ENCODE results near the gene ERO1B. TPM values are rescaled to one million over a fixed set of nuclear protein-coding genes. Genes with fewer than 3 reads are reported as not detected.

Gene ERO1B
- total RNA-seq, 1 experiment from 2014 or later = 5.4 TPM

DNA sequence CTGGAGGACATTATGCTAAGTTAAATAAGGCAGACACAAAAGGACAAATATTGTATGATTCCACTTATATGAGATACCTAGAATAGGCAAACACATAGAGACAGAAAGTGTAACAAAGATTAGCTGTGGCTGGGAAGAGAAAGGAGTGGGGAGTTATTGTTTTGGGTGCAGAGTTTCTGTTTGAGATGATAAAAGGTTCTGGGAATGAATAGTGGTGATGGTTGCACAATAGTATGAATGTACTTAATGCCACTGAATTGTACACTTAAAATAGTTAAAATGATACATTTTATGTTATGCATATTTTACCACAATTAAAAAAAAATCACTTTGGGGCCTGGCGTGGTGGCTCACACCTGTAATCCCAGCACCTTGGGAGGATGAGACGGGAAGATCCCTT, 21.2 kb upstream of the ERO1B start (continued):
- TF ChIP-seq ZFX (IDR thresholded peaks at IDR 0.05) (no peak), ZNF274 (IDR thresholded peaks at IDR 0.05; ENCODE audit: low read depth, low read length) (no peak)
- TF ChIP-seq, protein P1, sequence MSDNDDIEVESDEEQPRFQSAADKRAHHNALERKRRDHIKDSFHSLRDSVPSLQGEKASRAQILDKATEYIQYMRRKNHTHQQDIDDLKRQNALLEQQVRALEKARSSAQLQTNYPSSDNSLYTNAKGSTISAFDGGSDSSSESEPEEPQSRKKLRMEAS (IDR thresholded peaks at IDR 0.05) = no peak

DNA sequence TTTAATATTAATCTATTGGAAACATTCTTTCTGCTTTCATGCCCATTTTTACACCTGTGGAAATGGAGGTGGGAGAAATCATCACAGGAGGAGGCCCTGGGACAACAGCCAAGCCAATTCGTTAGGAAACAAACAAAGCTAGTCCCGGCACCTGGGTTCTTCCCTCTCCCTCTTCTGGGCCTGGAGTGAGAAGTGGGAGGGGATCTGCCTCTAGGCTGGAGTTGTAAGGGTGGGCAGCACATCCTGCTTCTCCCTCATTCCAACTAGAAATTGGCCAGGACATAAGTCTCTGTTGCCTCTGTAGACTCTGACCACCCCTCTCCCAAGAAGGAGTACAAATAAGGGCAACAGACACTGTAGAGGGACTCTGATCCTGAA, 20.2 kb upstream of the ERO1B start:
- no peak for ATAC-seq
- Histone ChIP-seq H3K4me2 (ENCODE audit: low read length) (no peak overlapping the region), H2AFZ (ENCODE audit: low read depth, low read length, poor library complexity, severe bottlenecking) (no peak overlapping the region), H3K27ac (ENCODE audit: low read depth, low read length) (no peak overlapping the region), H3K36me3 (ENCODE audit: control insufficient read depth in 1 of 2, insufficient read depth in 2 of 2, low read length in 2 of 2) (no peaks in the 10 kb centered on the region), H3K9me3 (ENCODE audit: control insufficient read depth in 1 of 2, insufficient read depth in 1 of 2, low read depth in 1 of 2, low read length in 2 of 2) (no peaks in the 10 kb centered on the region), H3K79me2 (ENCODE audit: insufficient read depth, low read length) (no peaks in the 10 kb centered on the region), H3K27me3 (ENCODE audit: insufficient read depth, low read length) (no peaks in the 10 kb centered on the region), H3K9ac (ENCODE audit: low read length) (no peak overlapping the region), H3K9me2 (ENCODE audit: insufficient read depth) (no peaks in the 10 kb centered on the region), H3K4me3 (replicated peaks in 1 of 2; ENCODE audit: low read depth in 1 of 2, low read length in 2 of 2) (no peak overlapping the region), H4K20me1 (ENCODE audit: insufficient read depth) (no peaks in the 10 kb centered on the region), H3K4me1 (ENCODE audit: control insufficient read depth in 1 of 2, insufficient read depth in 2 of 2, low read length in 2 of 2) (no peaks in the 10 kb centered on the region)
- ChIA-PET POLR2A (no interaction called here), RAD21 (ENCODE audit: low non-redundant PET in 1 of 2, low total read pairs in 2 of 2, uncharacterized antibody in 2 of 2, unreplicated experiment in 2 of 2) (no interaction called here), CTCF (no interaction called here)
- TF ChIP-seq ZNF274 (IDR thresholded peaks at IDR 0.05; ENCODE audit: low read depth, low read length) = no peak
- TF ChIP-seq, protein P2, sequence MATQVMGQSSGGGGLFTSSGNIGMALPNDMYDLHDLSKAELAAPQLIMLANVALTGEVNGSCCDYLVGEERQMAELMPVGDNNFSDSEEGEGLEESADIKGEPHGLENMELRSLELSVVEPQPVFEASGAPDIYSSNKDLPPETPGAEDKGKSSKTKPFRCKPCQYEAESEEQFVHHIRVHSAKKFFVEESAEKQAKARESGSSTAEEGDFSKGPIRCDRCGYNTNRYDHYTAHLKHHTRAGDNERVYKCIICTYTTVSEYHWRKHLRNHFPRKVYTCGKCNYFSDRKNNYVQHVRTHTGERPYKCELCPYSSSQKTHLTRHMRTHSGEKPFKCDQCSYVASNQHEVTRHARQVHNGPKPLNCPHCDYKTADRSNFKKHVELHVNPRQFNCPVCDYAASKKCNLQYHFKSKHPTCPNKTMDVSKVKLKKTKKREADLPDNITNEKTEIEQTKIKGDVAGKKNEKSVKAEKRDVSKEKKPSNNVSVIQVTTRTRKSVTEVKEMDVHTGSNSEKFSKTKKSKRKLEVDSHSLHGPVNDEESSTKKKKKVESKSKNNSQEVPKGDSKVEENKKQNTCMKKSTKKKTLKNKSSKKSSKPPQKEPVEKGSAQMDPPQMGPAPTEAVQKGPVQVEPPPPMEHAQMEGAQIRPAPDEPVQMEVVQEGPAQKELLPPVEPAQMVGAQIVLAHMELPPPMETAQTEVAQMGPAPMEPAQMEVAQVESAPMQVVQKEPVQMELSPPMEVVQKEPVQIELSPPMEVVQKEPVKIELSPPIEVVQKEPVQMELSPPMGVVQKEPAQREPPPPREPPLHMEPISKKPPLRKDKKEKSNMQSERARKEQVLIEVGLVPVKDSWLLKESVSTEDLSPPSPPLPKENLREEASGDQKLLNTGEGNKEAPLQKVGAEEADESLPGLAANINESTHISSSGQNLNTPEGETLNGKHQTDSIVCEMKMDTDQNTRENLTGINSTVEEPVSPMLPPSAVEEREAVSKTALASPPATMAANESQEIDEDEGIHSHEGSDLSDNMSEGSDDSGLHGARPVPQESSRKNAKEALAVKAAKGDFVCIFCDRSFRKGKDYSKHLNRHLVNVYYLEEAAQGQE (IDR thresholded peaks at IDR 0.05; ENCODE audit: low read depth) = no peak
- TF ChIP-seq CEBPB (IDR thresholded peaks at IDR 0.05; ENCODE audit: low read depth) = no peak
- no peak for TF ChIP-seq YY1 (IDR thresholded peaks at IDR 0.05; ENCODE audit: extremely low read depth, insufficient replicate concordance, low read depth, low read length)
- TF ChIP-seq ELF1 (IDR thresholded peaks at IDR 0.05; ENCODE audit: borderline replicate concordance, low read depth) = no peak
- DNase-seq (ENCODE audit: low read depth, low spot score) = no peak
- intact Hi-C loops (cut with micrococcal nuclease) = no loop called here
- no TSS peak for BruUV-seq (replicated peaks)
